Fibroblast of skin of right biceps (primary cell): Measurements from ENCODE around the gene GAS7.
A peak's percentile ranks its signal among the peaks of the same experiment; 100 is the strongest.
"Not testable (repeated sequence)": the region's sequence is repeated elsewhere in the genome, so short reads cannot be mapped to it uniquely, and the experiment has no call there.

Experiments
- DNase-seq: peaks from one replicate; pipeline ENCODE4 v3.0.0-alpha.2; 2013

Gene GAS7

GRCh38 chr17:9935408-9935807 is 263.0 kb downstream of the GAS7 start:
- DNase-seq: no peak

- no peak for DNase-seq
Observed at GRCh38 chr17:9934331-9934730, 264.1 kb downstream of the GAS7 start.

- peak; percentile 77 for DNase-seq
Observed at GRCh38 chr17:9932491-9932890, 265.9 kb downstream of the GAS7 start.

- DNase-seq: no peak
Observed at GRCh38 chr17:9931144-9931741, 267.2 kb downstream of the GAS7 start.

DNA sequence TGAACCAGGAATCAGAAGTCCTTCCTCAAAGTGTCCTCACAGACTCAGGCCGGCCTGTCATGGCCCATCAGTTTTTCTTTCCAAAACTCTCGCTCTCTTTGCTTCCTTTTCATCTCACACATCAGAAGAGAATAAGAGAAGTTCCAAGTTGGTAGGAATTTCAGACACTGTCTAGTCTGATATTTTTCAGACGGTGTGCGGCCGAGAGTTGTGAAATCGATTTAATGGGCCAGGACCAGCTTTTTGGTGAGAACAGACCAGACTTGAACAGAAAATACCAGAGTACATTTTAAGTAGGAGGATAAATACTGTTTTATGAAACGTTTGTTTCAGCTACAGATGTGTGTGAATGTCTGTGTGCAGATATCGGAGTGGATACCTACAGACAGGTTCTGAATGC is 268.5 kb downstream of the GAS7 start:
- DNase-seq: no peak

GRCh38 chr17:9928601-9929333 is 269.6 kb downstream of the GAS7 start:
- DNase-seq: peak; percentile 92

- DNase-seq: no peak
Observed at GRCh38 chr17:9926150-9926804, 272.1 kb downstream of the GAS7 start.

DNA sequence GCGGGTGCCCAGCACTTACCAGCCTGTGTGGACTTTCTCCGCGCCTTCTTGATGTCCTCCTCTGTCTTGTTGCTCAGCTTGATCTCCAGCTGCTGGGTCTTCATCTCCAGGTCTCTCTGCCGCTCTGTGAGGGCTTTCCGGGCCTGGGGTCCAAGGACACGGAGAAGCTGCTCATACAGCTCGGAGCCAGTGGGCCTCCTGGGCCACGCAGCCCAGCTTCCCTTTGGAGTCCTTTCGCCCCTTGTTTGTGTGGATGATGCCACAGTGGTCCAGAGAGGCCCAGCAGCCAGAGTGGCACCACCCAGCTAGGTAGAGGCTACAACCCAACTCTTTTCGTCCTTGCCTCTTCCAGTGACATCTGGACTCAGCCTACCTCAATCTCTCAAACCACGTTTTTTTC is 272.9 kb downstream of the GAS7 start:
- no peak for DNase-seq

DNA sequence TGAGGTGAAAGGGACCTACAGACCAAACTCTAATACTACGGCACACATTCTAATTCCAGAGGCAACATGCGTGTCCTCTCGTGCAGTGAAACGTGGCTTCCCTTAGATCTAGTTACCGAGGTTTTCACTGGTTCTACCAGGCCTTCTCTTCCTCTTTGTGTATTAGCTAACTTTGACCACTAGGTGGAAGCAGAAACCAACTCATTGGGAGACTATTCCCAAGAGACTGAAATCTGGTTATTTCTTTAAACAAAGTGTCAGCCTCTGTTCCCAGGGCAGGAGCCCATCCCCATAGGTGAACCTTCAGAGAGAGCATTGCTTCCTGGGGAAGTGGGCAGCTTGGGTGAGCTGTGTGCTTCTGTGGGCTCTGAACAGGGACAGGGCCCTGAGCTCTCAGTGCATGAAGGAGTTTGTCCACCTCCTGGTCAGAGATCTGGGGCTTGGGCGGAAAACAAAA is 273.6 kb downstream of the GAS7 start:
- peak; percentile 79 for DNase-seq

GRCh38 chr17:9922012-9922848 is 276.2 kb downstream of the GAS7 start:
- no peak for DNase-seq

- DNase-seq: not testable (repeated sequence)
Observed at GRCh38 chr17:9921216-9921615, 277.2 kb downstream of the GAS7 start.

- no peak for DNase-seq
Observed at GRCh38 chr17:9918804-9919352, 279.5 kb downstream of the GAS7 start.

GRCh38 chr17:9918352-9918751 is 280.1 kb downstream of the GAS7 start:
- DNase-seq: no peak

DNA sequence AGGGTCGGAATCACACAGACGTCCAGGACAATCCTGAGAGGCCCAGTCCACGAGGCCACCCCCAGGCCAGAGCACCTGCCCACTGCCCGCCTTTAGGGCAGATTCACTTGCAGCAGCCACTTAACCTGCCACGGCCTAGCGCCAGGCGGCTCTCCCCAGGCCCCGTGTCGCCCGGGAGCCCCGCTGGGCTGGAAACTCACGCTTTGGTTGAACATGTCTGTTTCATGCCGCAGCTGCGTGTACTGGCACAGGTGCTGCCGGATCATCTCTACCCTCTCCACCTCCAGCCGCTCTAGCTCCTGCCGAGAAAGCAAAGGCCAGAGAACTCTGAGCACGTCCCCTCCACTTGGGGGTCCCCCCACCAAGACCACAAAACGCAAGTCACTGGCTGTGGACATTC is 280.6 kb downstream of the GAS7 start:
- no peak for DNase-seq

DNA sequence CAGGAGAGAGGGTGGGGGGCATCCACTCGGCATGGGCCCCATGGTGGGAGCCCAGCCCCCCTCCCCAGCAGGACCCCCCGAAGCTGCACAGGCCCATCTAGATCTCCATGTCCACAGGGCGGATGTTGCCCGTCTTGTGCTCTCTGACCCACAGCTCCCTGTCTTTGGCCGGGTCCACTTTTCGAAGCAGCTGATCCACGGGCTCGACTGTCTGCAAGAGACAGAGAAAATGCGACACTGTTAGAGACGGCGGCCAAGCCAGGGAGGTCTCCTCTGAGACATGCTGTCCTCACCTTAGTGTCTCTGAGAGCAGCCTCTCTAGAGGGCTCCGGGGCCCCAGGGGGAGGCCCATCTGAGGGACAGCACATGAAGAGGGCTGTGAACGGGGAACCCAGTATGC is 281.3 kb downstream of the GAS7 start:
- DNase-seq: no peak

GRCh38 chr17:9916108-9916507 is 282.3 kb downstream of the GAS7 start:
- no peak for DNase-seq

DNA sequence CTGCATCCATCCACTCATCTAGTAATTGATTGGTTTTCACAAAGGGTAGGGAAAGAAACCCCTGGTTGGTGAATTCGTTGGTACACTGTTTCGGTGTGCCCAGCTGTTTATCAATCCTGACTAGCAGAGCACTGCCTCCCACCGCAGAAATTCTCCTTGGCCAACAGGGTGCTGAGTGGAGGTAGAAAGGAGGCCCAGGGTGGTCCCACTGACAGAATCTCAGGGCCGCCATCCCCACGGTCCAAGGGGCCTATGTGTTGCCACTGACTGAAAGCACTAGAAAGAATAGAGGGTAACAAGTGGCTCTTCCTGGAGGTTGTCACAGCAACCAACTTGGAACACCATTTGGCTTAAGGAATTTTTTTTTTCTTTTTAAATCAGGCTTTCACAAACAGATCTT is 284.9 kb downstream of the GAS7 start:
- DNase-seq: no peak

GRCh38 chr17:9912121-9913099 is 286.0 kb downstream of the GAS7 start:
- peak; percentile 58 for DNase-seq

- no peak for DNase-seq
Observed at GRCh38 chr17:9911089-9911488, 287.3 kb downstream of the GAS7 start.

GRCh38 chr17:9908649-9909042 is 289.8 kb downstream of the GAS7 start:
- no peak for DNase-seq

DNA sequence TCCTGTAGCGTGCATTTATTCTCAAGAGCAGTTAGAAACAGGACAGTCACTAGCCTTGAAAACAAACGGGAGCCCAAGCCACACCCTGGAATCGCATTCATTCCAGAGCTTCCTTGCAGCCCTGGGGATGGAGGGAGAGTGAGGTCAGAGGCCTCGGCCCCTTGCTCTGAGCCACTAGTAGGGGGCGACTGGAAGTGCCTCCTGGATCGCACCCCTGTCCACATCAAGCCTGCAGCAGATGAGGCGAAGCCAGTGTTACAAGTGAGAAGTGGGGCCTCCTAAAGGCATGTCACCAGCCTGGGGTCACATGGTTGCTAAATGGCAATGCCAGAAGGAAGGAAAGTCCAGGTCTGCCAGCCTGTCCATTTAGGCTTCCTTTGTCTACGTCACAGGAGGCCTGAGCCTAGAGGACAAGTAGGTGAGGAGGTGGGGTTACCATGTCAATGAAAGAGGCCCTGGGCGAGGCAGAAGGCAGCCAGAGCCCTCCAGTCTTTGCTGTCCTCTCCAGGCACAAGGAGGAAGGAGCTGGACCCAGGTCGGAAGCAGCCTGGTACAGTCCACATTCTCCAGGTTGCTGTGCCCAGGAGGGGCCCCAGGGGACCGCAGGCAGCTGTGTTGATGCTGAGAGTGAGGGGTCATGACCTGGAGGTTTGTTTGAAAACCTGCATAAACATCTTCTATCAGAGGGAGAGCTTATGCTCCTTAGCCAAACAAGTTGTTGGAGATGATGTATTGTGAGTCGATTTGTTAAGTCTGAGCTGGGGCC is 290.3 kb downstream of the GAS7 start:
- DNase-seq: no peak
